ENCODE results near the gene NFU1.

DNA sequence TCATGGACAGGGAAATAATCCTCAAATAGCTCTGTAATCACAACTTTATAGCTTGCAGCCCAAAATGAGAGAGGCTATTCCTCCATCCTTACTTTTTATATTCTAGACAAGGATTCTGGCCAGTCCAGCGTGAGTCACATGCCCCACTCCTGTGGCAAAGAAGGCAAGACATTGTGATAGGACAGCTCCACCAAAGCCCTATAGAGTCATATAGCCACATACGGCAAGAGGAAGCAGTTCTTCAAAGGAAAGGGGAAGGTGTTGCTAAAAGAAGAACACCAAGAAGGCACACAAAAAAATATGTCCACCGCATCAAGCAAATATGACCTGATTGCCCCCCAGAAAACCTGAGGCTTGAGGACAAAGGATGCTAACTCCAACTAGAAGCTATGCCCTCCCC, 46.8 kb downstream of the NFU1 start:
- TF ChIP-seq POLR2A (IDR thresholded peaks at IDR 0.05) = no peak
- TF ChIP-seq POLR2AphosphoS5 (IDR thresholded peaks at IDR 0.05) = no peak
- TF ChIP-seq, protein P1, sequence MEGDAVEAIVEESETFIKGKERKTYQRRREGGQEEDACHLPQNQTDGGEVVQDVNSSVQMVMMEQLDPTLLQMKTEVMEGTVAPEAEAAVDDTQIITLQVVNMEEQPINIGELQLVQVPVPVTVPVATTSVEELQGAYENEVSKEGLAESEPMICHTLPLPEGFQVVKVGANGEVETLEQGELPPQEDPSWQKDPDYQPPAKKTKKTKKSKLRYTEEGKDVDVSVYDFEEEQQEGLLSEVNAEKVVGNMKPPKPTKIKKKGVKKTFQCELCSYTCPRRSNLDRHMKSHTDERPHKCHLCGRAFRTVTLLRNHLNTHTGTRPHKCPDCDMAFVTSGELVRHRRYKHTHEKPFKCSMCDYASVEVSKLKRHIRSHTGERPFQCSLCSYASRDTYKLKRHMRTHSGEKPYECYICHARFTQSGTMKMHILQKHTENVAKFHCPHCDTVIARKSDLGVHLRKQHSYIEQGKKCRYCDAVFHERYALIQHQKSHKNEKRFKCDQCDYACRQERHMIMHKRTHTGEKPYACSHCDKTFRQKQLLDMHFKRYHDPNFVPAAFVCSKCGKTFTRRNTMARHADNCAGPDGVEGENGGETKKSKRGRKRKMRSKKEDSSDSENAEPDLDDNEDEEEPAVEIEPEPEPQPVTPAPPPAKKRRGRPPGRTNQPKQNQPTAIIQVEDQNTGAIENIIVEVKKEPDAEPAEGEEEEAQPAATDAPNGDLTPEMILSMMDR (IDR thresholded peaks at IDR 0.05) = no peak
